GM12892 (cell line): ENCODE data around the gene JOSD2.

Source experiments
- POLR2A ChIP-seq: IDR thresholded peaks from 2 replicates; pipeline ENCODE4 v1.6.1; 2011; ENCODE audit warnings: low read depth, low read length, control low read depth
- POLR2AphosphoS5 ChIP-seq: IDR thresholded peaks from 2 replicates; pipeline ENCODE4 v1.6.1; 2011; ENCODE audit warnings: low read depth, low read length, control low read depth
- TAF1 ChIP-seq: IDR thresholded peaks from 2 replicates; pipeline ENCODE4 v1.6.1; 2011; ENCODE audit warnings: low read depth, mild to moderate bottlenecking, control low read depth, low read length, borderline replicate concordance

- TF ChIP-seq TAF1 (no peak), POLR2A (no peak), POLR2AphosphoS5 (no peak)
Observed at GRCh38 chr19:50512112-50512998, 1.4 kb upstream of the JOSD2 start.
